Measurements from ENCODE around the gene CYREN.

- TF ChIP-seq CTCF (IDR thresholded peaks at IDR 0.05; ENCODE audit: low read depth, low read length, poor library complexity, severe bottlenecking): no peak
- no peak for TF ChIP-seq EZH2phosphoT487 (IDR thresholded peaks at IDR 0.05; ENCODE audit: borderline replicate concordance, low read length)
Observed at GRCh38 chr7:135201350-135201749, 30.8 kb upstream of the CYREN start.
